ENCODE results near the gene LCMT1.

Gene LCMT1

GRCh38 chr16:25141648-25142047, 30.1 kb downstream of the LCMT1 start:
- no peak for TF ChIP-seq CTCF (IDR thresholded peaks at IDR 0.05; ENCODE audit: insufficient read depth, low read length, missing control alignments)
- DNase-seq (ENCODE audit: low read depth, low spot score), result peak; percentile 23
- CTCF ChIA-PET, result interaction anchor here (0.9 kb wide), 1 partner anchor 13 kb away, joined by 3 read pairs; no protein-coding TSS in a partner anchor
- POLR2A ChIA-PET, result no interaction called here
- H3K4me3 ChIP-seq (ENCODE audit: low read depth, low read length), result no peak overlapping the region

- TF ChIP-seq CTCF (IDR thresholded peaks at IDR 0.05; ENCODE audit: insufficient read depth, low read length, missing control alignments), result no peak
- DNase-seq (ENCODE audit: low read depth, low spot score), result no peak
- POLR2A ChIA-PET, result no interaction called here
- CTCF ChIA-PET, result interaction anchor here (1.3 kb wide), 1 partner anchor 12 kb away, joined by 5 read pairs; no protein-coding TSS in a partner anchor
- H3K4me3 ChIP-seq (ENCODE audit: low read depth, low read length), result no peak overlapping the region
These were observed 32.4 kb downstream of the LCMT1 start for GRCh38 chr16:25143928-25144327.

GRCh38 chr16:25148568-25149215, 37.1 kb downstream of the LCMT1 start:
- ChIA-PET CTCF (no interaction called here), POLR2A (no interaction called here)
- TF ChIP-seq CTCF (IDR thresholded peaks at IDR 0.05; ENCODE audit: insufficient read depth, low read length, missing control alignments), result no peak
- no peak for DNase-seq (ENCODE audit: low read depth, low spot score)
- H3K4me3 ChIP-seq (ENCODE audit: low read depth, low read length), result no peak overlapping the region

GRCh38 chr16:25151996-25152395, 40.5 kb downstream of the LCMT1 start:
- ChIA-PET CTCF (interaction anchor here (0.7 to 2.3 kb wide), 4 partner anchors 17 to 96 kb away, joined by 3 to 10 read pairs (median 6); no protein-coding TSS in a partner anchor), POLR2A (no interaction called here)
- no peak overlapping the region for H3K4me3 ChIP-seq (ENCODE audit: low read depth, low read length)
- TF ChIP-seq CTCF (IDR thresholded peaks at IDR 0.05; ENCODE audit: insufficient read depth, low read length, missing control alignments), result no peak
- DNase-seq (ENCODE audit: low read depth, low spot score), result no peak

- CTCF ChIA-PET, result interaction anchor here (4.9 kb wide), 1 partner anchor 70 kb away, joined by 15 read pairs; no protein-coding TSS in a partner anchor
- no peak for TF ChIP-seq CTCF (IDR thresholded peaks at IDR 0.05; ENCODE audit: insufficient read depth, low read length, missing control alignments)
- H3K4me3 ChIP-seq (ENCODE audit: low read depth, low read length), result no peak overlapping the region
- POLR2A ChIA-PET, result no interaction called here
- DNase-seq (ENCODE audit: low read depth, low spot score), result no peak
These were observed 44.3 kb downstream of the LCMT1 start for GRCh38 chr16:25155553-25156460.

- DNase-seq (ENCODE audit: low read depth, low spot score), result no peak
- no peak overlapping the region for H3K4me3 ChIP-seq (ENCODE audit: low read depth, low read length)
- ChIA-PET POLR2A (no interaction called here), CTCF (interaction anchor here (1.8 to 4.9 kb wide), 2 partner anchors 22 to 68 kb away, joined by 4 to 15 read pairs; no protein-coding TSS in a partner anchor)
- TF ChIP-seq CTCF (IDR thresholded peaks at IDR 0.05; ENCODE audit: insufficient read depth, low read length, missing control alignments), result no peak
These were observed 45.8 kb downstream of the LCMT1 start for GRCh38 chr16:25157271-25157875.

Data from AG04449 (cell line).